Omental fat pad (tissue), 4 donors: ENCODE results near the gene EYA3. TPM values are rescaled to one million over a fixed set of nuclear protein-coding genes. Genes with fewer than 3 reads are reported as not detected.

Experiments used
- ATAC-seq: fragments of 150-250 bp; one replicate; pipeline ENCODE4 v1.9.1; 2016; ENCODE audit warnings: mild to moderate bottlenecking, moderate library complexity; ENCODE audit not compliant: low FRiP score
- DNase-seq: peaks from one replicate; pipeline ENCODE4 v3.0.0-alpha.2; 2019; ENCODE audit warnings: low spot score
- CTCF ChIP-seq, 3 donors: fragments of 450-650 bp; IDR thresholded peaks; one replicate each; pipeline ENCODE4 v1.5.1; 2016 to 2017; ENCODE audit warnings: antibody characterized with exemption in 3 of 3, mild to moderate bottlenecking in 3 of 3, moderate library complexity in 2 of 3
- total RNA-seq, 4 donors: library from RNA; depleted of rRNA; stranded (reverse); fragments of >200 nt; gene quantifications; one replicate each; pipeline ENCODE4 v1.1.0, GENCODE V29; 2016

Gene EYA3
- total RNA-seq, 4 donors from 2014 or later: 7.5 to 19.6 (median 14.6) TPM

GRCh38 chr1:28099050-28099769 is 10.8 kb upstream of the EYA3 start:
- TF ChIP-seq CTCF (IDR thresholded peaks at IDR 0.05): no peak
- DNase-seq: no peak
- ATAC-seq: no peak

- ATAC-seq (no peak), DNase-seq (no peak)
- TF ChIP-seq CTCF (IDR thresholded peaks at IDR 0.05): no peak
These were observed 8.7 kb upstream of the EYA3 start for GRCh38 chr1:28097100-28097472.

- no peak for TF ChIP-seq CTCF (IDR thresholded peaks at IDR 0.05)
- ATAC-seq (no peak), DNase-seq (no peak)
These were observed 8.0 kb upstream of the EYA3 start for GRCh38 chr1:28096210-28097099.

- ATAC-seq: no peak
- TF ChIP-seq CTCF (IDR thresholded peaks at IDR 0.05): no peak
- peak; percentile 83 for DNase-seq
These were observed 2.8 kb upstream of the EYA3 start for GRCh38 chr1:28091043-28091781.

GRCh38 chr1:28087614-28088167 is 719 bp downstream of the EYA3 start:
- ATAC-seq (no peak), DNase-seq (no peak)
- no peak for TF ChIP-seq CTCF (IDR thresholded peaks at IDR 0.05)

- no peak for DNase-seq
- no peak for TF ChIP-seq CTCF (IDR thresholded peaks at IDR 0.05)
- ATAC-seq: no peak
These were observed 1.8 kb downstream of the EYA3 start for GRCh38 chr1:28086651-28087050.
